ENCODE measurements around the gene C19orf33.
"Not testable (repeated sequence)": the region's sequence is repeated elsewhere in the genome, so short reads cannot be mapped to it uniquely, and the experiment has no call there.

Gene C19orf33

DNA sequence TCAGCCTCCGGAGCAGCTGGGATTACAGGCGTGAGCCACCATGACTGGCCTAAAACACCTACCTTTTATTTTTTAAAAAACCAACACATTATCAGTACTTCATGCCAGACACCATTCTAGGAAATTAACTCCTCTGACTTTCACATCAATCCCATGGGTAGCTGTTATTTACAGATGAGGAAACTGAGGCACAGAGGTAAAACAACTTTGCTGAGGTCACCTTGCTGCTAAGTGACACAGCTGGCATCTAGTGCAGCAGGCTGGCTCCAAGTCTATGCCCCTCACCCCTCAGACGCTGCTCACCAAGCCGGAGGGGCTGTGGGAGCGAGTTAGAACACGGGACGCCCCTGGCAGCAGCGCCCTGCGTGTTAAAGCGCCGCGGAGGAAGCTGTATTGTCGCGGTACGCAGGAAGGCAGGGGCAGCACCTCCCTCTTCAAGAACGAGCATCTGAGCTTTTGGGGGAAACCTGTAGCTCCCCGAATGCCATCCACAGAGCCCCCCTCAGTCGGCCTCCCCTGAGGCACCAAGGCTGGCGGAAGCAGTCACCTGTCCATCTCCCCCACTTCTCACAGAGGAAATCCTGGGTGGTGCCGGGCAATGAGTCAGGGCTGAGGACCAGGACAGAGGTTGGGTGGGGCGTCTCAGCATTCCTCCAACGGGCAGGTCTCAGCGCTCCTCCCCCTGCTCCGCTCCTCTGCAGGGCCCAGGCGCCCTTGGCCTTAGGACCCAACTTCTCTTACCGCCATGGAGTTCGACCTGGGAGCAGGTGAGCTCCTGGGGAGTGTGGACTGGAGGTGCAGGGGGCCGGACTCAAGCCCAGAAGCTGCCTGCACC, at the start of gene C19orf33:
Gene C19orf33 (plus strand): TSS at position 735 of the 835 bp plus-strand sequence. CDS start 11 bp downstream, at position 746.
- in situ Hi-C loops (cut with HindIII; ENCODE audit: low sequenced_read_pairs), result no loop called here

DNA sequence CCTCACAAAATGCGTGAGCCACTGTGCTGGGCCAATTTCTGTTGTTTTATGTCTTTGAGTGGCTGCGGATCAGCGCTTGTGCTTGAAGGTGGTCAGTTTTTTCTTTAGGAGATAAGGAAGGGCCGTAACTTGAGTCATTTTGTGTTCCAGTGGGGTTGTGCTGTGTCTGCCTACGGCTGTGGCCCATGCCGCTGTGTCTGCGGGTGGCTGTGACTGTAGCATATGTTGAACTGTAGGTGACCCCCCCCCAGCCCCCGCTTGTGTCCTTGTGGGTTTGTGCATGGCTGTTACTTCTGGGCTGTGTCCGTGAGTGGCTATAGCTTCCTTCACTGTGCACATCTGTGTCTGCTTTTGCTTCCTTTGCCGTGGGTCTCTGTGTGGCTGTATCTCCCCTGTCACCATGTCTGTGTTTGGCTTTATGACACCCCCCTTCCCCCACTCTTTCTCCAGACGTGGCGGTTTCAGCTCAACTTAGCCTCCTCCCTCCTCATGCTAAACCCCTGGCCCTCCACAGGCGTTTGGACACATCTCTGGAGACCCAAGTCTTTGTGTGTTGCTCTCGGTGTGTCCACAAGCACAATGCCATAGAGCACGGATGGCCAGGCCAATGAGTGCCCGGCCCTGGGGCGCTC, 48.6 kb upstream of the C19orf33 start:
- in situ Hi-C loops (cut with HindIII; ENCODE audit: low sequenced_read_pairs), result no loop called here

GRCh38 chr19:38261942-38262341, 42.1 kb upstream of the C19orf33 start:
- in situ Hi-C loops (cut with HindIII; ENCODE audit: low sequenced_read_pairs), result not testable (repeated sequence)

DNA sequence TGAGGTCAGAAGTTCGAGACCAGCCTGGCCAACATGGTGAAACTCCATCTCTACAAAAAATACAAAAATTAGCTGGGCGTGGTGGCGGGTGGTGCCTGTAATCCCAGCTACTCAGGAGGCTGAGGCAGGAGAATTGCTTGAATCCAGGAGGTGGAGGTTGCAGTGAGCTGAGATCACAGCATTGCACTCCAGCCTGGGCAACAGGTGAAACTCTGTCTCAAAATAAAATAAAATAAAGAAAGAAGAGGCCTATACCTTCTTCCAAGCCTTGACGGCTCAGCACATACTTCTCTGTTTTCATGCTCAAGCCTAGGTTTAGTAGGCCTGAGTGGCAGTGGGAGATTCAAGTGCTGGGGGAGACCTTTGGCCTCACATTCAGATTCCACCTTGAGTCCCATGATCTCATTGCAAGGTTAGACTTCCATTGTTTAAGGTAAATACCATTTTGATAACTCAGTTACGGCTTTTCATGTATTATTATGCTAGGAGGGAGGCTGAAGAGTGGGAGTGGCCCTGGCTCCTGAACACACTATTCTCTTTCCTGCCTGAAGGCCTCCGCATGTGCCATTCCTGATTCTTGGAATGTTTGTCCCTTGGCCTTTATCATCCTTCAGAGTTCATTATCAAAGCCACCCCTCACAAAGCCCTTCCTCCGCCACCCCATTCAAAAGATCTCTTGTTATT, 41.3 kb upstream of the C19orf33 start:
- in situ Hi-C loops (cut with HindIII; ENCODE audit: low sequenced_read_pairs), result no loop called here

GRCh38 chr19:38263689-38264485, 40.2 kb upstream of the C19orf33 start:
- in situ Hi-C loops (cut with HindIII; ENCODE audit: low sequenced_read_pairs), result no loop called here

- in situ Hi-C loops (cut with HindIII; ENCODE audit: low sequenced_read_pairs), result no loop called here
These were observed 39.4 kb upstream of the C19orf33 start, which contains the start of gene SPINT2 for GRCh38 chr19:38264486-38265212. TSS of gene SPINT2 (plus strand) at chr19:38264573. CDS start at chr19:38264893, 320 bp downstream.

DNA sequence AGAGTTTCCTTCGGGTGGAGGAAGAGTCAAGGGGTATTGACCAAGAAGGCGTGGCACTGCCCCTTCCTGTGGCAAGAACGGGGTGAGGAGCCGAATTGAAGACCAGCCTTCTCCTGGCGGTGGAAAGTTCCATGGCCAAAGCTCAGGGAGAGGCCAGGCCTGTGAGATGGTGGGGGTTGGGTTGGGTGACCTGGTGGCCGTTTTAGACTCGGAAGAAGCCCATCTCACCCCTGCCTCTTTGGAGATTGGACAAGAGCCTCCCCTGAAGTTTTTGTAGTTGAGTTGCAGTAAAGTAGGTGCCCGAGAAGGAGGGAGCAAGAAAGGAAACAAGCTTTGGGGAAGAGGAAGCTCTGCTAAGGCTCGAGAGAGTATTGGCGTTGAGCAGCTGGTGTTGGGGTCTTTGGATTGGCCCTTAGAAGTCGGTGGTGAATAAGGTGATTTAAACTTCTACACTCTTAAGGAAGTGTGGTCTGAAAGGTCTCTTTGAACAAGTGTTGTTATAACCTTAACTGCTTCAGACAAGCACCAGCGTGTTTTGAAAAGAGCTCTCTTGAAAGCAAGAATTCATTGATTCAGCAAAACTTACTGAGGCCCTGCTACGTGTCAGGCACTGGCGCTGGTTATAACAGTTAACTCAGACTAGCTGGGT, 38.7 kb upstream of the C19orf33 start:
- in situ Hi-C loops (cut with HindIII; ENCODE audit: low sequenced_read_pairs), result no loop called here

- in situ Hi-C loops (cut with HindIII; ENCODE audit: low sequenced_read_pairs), result no loop called here
These were observed 38.1 kb upstream of the C19orf33 start for GRCh38 chr19:38265921-38266429.

DNA sequence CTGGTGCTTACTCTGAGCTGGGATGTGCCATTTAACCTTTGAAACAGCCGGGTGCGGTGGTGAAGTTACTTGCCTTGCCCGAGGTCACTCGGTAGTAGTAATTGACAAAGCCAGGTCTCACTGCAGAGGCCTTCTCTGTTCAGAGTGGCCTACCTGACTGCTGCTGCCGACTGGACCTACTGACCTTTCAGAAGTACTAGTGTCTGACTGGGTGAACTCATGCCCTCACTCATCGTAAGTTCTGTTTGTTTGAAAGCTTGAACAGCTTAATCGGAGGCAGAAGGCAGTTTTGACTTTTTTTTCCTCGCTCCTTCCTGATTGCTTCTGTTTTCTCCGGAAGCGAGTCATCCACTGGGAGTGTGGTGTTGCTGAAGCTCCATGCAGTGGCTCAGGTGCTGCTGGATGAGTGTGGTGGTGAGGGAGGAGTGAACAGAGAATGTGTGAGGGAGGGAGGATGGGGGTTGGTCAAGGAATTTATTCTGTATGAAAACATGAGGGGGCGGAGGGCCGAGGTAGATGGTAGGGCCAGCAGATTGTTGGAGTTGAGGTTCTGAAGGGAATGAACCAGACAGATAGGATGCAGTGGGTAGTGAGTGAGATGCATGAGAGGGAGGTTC, 37.0 kb upstream of the C19orf33 start:
- in situ Hi-C loops (cut with HindIII; ENCODE audit: low sequenced_read_pairs), result no loop called here

GRCh38 chr19:38267761-38268483, 36.1 kb upstream of the C19orf33 start:
- in situ Hi-C loops (cut with HindIII; ENCODE audit: low sequenced_read_pairs), result no loop called here

DNA sequence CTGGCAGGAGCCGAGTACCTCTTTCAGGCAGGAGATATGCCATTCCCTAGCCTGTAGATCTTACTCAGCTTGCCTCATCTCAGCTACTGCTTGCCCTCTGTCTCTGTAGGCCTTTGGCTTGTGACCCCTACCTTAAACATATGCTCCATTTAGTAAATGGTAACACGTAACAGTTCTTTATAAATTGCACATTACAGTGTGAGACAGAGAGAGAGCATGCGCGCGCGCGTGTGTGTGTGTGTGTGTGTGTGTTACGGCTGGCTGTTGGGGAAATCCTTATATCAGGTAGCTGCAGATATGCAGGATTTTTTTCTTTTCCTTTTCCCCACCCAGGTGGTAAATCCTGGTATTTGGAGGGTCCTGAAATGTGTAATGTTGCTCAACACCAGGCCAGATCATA, 35.5 kb upstream of the C19orf33 start:
- in situ Hi-C loops (cut with HindIII; ENCODE audit: low sequenced_read_pairs), result no loop called here

- in situ Hi-C loops (cut with HindIII; ENCODE audit: low sequenced_read_pairs), result no loop called here
These were observed 33.4 kb upstream of the C19orf33 start for GRCh38 chr19:38270587-38271167.

GRCh38 chr19:38273499-38273898, 30.6 kb upstream of the C19orf33 start:
- in situ Hi-C loops (cut with HindIII; ENCODE audit: low sequenced_read_pairs), result no loop called here

DNA sequence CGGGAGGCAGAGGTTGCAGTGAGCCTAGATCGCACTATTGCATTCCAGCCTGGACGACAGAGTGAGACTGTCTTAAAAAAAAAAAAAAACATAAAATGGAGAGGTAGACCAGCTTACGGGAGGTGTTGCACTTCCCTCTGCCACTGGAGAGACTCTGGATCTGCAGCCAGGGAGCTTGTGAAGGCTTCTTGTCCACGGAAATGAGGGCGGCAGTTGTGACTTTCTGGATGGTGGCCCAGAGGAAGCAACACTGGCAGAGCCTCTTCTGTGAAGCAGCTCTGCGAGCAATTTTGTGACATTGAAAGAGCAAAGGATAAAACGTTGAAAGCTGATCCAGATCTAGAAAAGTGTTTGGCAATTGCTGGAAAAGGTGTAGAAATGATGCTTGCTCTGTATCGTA, 29.3 kb upstream of the C19orf33 start:
- in situ Hi-C loops (cut with HindIII; ENCODE audit: low sequenced_read_pairs), result no loop called here

DNA sequence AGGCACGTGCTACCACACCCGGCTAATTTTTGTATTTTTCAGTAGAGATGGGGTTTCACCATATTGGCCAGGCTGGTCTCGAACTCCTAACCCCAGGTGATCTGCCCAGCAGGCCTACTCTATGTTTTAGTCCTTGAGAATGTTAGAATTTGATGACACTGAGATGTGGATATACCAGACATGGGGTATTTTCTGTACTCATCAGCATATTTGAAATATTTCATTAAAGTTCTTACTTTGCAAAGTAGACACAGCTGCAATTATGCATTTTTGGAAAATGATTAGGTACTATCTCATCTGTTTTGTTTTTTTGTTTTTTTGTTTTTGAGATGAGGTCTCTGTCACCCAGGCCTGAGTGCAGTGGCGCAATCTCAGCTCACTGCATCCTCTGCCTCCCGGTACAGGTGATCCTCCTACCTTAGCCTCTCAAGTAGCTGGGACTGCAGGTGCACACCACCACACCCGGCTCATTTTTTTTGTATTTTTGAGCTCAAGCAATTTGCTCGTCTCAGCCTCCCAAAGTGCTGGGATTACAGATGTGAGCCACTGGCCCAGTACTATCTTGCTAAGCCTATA, 27.0 kb upstream of the C19orf33 start:
- in situ Hi-C loops (cut with HindIII; ENCODE audit: low sequenced_read_pairs), result no loop called here

DNA sequence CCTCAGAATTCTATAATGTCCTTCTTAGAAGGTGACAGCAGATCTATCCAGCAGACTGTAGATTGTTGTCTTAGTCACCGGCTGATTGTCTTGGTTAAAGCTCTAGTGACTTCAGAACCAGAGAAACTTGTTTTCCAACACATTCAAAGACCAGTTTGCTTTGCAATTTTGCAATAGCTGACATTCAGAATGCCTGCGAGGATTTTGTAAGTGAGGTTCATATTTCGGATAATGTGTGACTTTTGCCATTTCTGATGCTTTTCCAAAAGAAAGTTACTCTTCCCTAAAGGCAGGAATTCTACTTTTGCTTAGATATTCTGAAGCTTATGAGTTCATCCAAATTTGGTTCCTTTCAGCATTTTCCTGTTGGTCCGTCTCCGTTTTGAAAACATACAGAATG, 26.5 kb upstream of the C19orf33 start:
- in situ Hi-C loops (cut with HindIII; ENCODE audit: low sequenced_read_pairs), result no loop called here

DNA sequence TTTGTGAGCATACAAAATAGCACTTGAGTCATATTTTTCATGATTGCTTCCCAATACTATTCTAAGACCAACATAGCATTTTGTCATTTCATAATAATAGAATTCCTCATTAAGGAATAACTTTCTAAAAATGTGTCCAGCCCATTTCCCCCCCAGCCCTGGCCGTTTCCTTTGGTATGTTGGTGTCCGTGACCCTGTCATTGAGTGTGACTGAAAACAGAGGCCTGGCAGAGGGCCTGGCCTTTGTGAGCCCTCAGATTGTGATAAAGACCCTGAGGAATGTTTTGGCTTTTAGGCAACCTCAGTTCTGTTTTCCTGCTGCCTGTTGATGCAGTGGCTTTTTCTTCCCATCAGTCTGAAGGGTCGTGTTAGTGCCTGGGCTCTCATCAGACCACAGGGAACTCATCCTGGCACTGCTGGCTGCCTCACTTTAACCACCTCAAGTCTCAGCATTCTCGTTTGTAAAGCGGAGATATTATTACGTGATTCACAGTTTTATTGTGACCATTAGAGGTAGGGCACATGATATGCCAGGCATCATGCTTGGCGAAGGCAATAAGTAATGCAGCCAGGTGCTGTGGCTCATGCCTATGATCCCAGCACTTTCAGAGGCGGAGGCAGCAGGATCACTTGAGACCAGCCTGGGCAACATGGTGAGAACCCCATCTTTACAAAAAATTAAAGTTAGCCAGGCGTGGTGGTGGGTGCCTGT, 25.9 kb upstream of the C19orf33 start:
- in situ Hi-C loops (cut with HindIII; ENCODE audit: low sequenced_read_pairs), result no loop called here

All from DLD1 (cell line).